Rectal smooth muscle tissue (tissue), 1 donor: ENCODE measurements around the gene TBATA.

ENCODE experiments used
- H3K27ac ChIP-seq: one replicate; pipeline ENCODE4 v1.7.0; 2013; ENCODE audit warnings: low read depth, low read length, inconsistent platforms
- H3K27me3 ChIP-seq: one replicate; pipeline ENCODE4 v1.7.0; 2013; ENCODE audit warnings: low read length; ENCODE audit not compliant: control insufficient read depth, insufficient read depth
- H3K36me3 ChIP-seq: one replicate; pipeline ENCODE4 v1.7.0; 2013; ENCODE audit warnings: low read length; ENCODE audit not compliant: control insufficient read depth, insufficient read depth
- H3K4me1 ChIP-seq: one replicate; pipeline ENCODE4 v1.7.0; 2013; ENCODE audit warnings: low read length; ENCODE audit not compliant: control insufficient read depth, insufficient read depth
- H3K4me3 ChIP-seq: one replicate; pipeline ENCODE4 v1.7.0; 2013; ENCODE audit warnings: low read length
- H3K9ac ChIP-seq: one replicate; pipeline ENCODE4 v1.7.0; 2013; ENCODE audit warnings: low read length

TBATA gene

GRCh38 chr10:70761727-70762350 is 23.3 kb downstream of the TBATA start:
- no peak overlapping the region for H3K4me3 ChIP-seq
- no peaks in the 10 kb centered on the region for H3K4me1 ChIP-seq
- H3K36me3 ChIP-seq, result no peaks in the 10 kb centered on the region
- no peak overlapping the region for H3K27ac ChIP-seq
- no peaks in the 10 kb centered on the region for H3K27me3 ChIP-seq
- no peak overlapping the region for H3K9ac ChIP-seq

GRCh38 chr10:70761031-70761601 is 24.1 kb downstream of the TBATA start:
- Histone ChIP-seq H3K36me3 (no peaks in the 10 kb centered on the region), H3K4me1 (no peaks in the 10 kb centered on the region), H3K4me3 (no peak overlapping the region), H3K27ac (no peak overlapping the region), H3K9ac (no peak overlapping the region), H3K27me3 (no peaks in the 10 kb centered on the region)

- H3K4me3 ChIP-seq, result no peak overlapping the region
- no peaks in the 10 kb centered on the region for H3K4me1 ChIP-seq
- H3K36me3 ChIP-seq, result no peaks in the 10 kb centered on the region
Measured at GRCh38 chr10:70760271-70760787, 24.8 kb downstream of the TBATA start.

GRCh38 chr10:70759781-70760180 is 25.4 kb downstream of the TBATA start:
- H3K4me3 ChIP-seq, result no peak overlapping the region
- no peak overlapping the region for H3K9ac ChIP-seq
- H3K27ac ChIP-seq, result no peak overlapping the region
- no peaks in the 10 kb centered on the region for H3K4me1 ChIP-seq
- no peaks in the 10 kb centered on the region for H3K27me3 ChIP-seq
- H3K36me3 ChIP-seq, result no peaks in the 10 kb centered on the region

More at GRCh38 chr10:70760271-70760787, 24.8 kb downstream of the TBATA start:
- Histone ChIP-seq H3K27me3 (no peaks in the 10 kb centered on the region), H3K27ac (no peak overlapping the region), H3K9ac (no peak overlapping the region)

- Histone ChIP-seq H3K4me1 (no peaks in the 10 kb centered on the region), H3K27me3 (no peaks in the 10 kb centered on the region), H3K9ac (no peak overlapping the region), H3K36me3 (no peaks in the 10 kb centered on the region), H3K4me3 (no peak overlapping the region), H3K27ac (no peak overlapping the region)
Measured at GRCh38 chr10:70758757-70759514, 26.2 kb downstream of the TBATA start.

GRCh38 chr10:70757856-70758255 is 27.3 kb downstream of the TBATA start:
- H3K4me1 ChIP-seq, result no peaks in the 10 kb centered on the region
- H3K9ac ChIP-seq, result no peak overlapping the region
- no peak overlapping the region for H3K27ac ChIP-seq
- H3K4me3 ChIP-seq, result no peak overlapping the region
- H3K36me3 ChIP-seq, result no peaks in the 10 kb centered on the region
- H3K27me3 ChIP-seq, result no peaks in the 10 kb centered on the region

GRCh38 chr10:70756700-70757360 is 28.3 kb downstream of the TBATA start:
- H3K4me3 ChIP-seq, result no peak overlapping the region
- H3K9ac ChIP-seq, result no peak overlapping the region
- no peaks in the 10 kb centered on the region for H3K27me3 ChIP-seq
- H3K27ac ChIP-seq, result no peak overlapping the region
- H3K36me3 ChIP-seq, result no peaks in the 10 kb centered on the region
- H3K4me1 ChIP-seq, result no peaks in the 10 kb centered on the region

GRCh38 chr10:70753841-70754621 is 31.1 kb downstream of the TBATA start:
- Histone ChIP-seq H3K4me3 (no peak overlapping the region), H3K9ac (no peak overlapping the region), H3K4me1 (no peaks in the 10 kb centered on the region), H3K27me3 (no peaks in the 10 kb centered on the region), H3K36me3 (no peaks in the 10 kb centered on the region), H3K27ac (no peak overlapping the region)

GRCh38 chr10:70753026-70753663 is 32.0 kb downstream of the TBATA start:
- Histone ChIP-seq H3K9ac (no peak overlapping the region), H3K4me1 (no peaks in the 10 kb centered on the region), H3K27ac (no peak overlapping the region), H3K27me3 (no peaks in the 10 kb centered on the region), H3K36me3 (no peaks in the 10 kb centered on the region), H3K4me3 (no peak overlapping the region)

GRCh38 chr10:70752571-70752970 is 32.6 kb downstream of the TBATA start:
- H3K4me1 ChIP-seq, result no peaks in the 10 kb centered on the region
- no peak overlapping the region for H3K9ac ChIP-seq
- H3K36me3 ChIP-seq, result no peaks in the 10 kb centered on the region
- H3K4me3 ChIP-seq, result no peak overlapping the region
- no peaks in the 10 kb centered on the region for H3K27me3 ChIP-seq
- H3K27ac ChIP-seq, result no peak overlapping the region

- Histone ChIP-seq H3K36me3 (no peaks in the 10 kb centered on the region), H3K27me3 (no peaks in the 10 kb centered on the region), H3K4me1 (no peaks in the 10 kb centered on the region), H3K9ac (no peak overlapping the region), H3K27ac (no peak overlapping the region), H3K4me3 (no peak overlapping the region)
Measured at GRCh38 chr10:70751991-70752390, 33.2 kb downstream of the TBATA start.
